Measurements from ENCODE around the gene KREMEN2.

KREMEN2 gene

DNA sequence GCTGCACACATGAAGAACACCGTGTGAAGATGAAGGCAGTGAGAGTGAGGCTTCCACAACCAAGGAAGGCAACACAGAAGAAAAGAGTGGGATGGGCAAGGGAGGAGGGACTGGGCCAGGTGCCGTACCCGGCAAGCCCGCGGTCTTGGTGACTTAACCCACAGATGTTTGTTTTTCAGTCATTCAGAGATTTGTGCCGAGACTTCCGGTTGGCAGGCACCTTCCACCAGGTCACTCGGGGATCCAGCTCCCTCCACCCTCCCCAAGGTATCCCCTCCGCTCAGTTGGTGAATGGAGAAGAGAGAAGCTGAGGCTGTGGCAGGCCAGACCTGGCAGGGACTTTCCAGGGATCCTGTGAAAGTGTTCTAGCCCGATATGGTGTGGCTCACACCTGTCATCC is 4.9 kb upstream of the KREMEN2 start:
- no peak for DNase-seq (ENCODE audit: low read depth)
- no peak overlapping the region for H3K4me3 ChIP-seq (replicated peaks; ENCODE audit: low read depth, low read length)
- TF ChIP-seq, protein P1, sequence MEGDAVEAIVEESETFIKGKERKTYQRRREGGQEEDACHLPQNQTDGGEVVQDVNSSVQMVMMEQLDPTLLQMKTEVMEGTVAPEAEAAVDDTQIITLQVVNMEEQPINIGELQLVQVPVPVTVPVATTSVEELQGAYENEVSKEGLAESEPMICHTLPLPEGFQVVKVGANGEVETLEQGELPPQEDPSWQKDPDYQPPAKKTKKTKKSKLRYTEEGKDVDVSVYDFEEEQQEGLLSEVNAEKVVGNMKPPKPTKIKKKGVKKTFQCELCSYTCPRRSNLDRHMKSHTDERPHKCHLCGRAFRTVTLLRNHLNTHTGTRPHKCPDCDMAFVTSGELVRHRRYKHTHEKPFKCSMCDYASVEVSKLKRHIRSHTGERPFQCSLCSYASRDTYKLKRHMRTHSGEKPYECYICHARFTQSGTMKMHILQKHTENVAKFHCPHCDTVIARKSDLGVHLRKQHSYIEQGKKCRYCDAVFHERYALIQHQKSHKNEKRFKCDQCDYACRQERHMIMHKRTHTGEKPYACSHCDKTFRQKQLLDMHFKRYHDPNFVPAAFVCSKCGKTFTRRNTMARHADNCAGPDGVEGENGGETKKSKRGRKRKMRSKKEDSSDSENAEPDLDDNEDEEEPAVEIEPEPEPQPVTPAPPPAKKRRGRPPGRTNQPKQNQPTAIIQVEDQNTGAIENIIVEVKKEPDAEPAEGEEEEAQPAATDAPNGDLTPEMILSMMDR (IDR thresholded peaks at IDR 0.05; ENCODE audit: low read length, missing control alignments): no peak

DNA sequence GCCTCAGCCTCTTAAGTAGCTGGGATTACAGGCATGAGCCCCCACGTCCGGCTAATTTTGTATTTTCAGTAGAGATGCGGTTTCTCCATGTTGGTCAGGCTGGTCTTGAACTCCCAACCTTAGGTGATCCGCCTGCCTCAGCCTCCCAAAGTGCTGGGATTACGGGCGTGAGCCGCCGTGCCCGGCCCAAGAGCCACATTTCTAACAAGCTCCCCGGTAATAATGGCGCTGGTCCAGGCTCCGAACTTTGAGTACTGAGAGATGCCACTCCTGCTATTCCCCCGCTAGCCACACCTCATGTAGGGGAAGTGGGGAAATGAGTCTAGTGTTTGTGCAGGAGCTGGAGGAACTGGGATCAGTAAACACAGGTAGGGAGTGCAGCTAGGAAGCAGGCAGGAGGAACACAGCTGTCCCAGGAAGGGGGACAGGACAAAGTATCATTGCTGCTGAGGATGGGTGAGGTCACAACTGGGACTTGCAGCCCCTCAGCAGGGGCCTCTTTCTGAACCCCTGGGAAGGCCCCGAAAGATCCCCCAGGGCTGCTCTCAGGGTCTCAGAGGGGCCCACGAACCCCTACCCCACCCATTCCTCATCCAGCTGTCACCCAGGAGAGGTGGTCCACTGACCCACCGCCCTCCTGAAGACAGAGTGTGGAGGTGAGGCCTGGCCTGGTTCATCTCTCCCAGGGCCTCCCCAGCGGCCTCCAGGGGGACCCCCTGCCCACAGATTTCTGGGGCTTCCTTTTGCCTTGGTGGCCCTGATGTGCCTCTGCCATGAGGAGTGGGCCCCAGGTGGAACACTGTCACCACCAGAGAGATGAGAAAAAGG is 3.7 kb upstream of the KREMEN2 start:
- H3K4me3 ChIP-seq (replicated peaks; ENCODE audit: low read depth, low read length): no peak overlapping the region
- TF ChIP-seq, protein P1 (IDR thresholded peaks at IDR 0.05; ENCODE audit: low read length, missing control alignments): no peak
- no peak for DNase-seq (ENCODE audit: low read depth)

DNA sequence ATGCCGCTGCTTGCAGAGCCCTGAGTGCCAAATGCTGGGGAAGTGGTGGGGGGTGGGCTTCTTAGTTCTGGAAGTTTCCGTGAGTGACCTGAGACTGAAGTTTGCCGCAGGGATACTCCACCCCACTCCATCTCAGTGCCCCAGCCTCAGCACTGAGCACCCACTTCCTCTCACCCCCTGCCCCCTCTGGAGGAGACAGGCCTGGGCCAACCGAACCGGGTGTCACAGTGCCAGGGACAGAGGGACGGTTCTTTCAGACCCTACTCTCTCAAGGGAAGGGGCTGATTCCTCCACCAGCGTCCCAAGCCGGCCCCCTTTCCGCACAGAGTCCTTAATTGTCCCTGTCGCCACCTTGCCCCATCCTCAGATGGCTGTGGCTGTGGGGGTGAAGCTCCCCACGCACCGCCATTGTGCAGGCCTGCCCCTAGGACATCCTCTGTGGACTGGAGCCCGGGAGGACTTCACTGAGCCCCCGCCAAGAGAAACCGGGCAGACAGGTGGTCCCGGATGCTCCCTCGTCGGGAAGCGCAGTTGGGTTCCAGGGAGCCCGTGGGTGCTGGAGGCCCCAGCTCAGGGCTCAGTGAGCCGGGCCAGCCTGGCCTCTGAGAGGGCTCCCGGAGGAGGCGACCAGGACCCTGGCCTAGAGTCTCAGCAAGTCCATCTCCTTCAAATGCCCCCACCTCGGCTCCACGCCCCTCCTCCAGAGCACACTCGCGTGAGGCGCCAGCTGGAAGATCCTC is 1.6 kb upstream of the KREMEN2 start:
- no peak overlapping the region for H3K4me3 ChIP-seq (replicated peaks; ENCODE audit: low read depth, low read length)
- TF ChIP-seq, protein P1 (IDR thresholded peaks at IDR 0.05; ENCODE audit: low read length, missing control alignments): no peak

DNA sequence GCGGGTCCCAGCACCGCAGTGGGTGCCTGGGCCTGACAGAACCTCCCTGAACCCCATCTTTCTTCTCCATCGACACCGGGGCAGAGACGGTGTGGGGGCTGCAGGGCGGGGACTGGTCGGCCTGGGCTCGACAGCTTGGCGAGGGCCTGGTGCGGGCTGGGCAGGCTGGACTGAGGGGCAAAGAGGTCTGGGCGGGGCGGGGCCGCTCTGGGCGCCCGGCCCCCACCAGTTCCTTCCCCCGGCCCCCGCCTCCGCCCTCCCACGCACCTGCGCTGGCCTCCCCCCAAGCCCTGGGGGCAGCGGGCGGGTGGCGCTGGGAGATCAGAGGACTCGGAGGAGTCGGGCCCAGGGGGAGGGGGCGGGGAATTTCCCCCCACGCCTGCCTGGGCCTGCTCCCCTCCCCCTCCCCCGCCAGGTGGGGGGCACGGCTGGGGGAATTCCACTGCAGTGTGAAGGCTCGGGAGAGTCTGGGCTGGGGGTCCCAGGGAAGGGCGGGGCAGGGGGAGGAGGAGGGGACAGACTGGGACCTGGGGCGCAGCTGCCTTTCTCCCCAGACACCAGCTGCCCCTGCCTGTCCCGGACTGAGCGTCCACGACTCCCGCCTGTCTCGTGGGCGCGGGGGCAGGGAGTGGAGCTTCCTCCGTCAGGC is 877 bp upstream of the KREMEN2 start:
- no peak for DNase-seq (ENCODE audit: low read depth)
- H3K4me3 ChIP-seq (replicated peaks; ENCODE audit: low read depth, low read length): no peak overlapping the region
- TF ChIP-seq, protein P1 (IDR thresholded peaks at IDR 0.05; ENCODE audit: low read length, missing control alignments): no peak

More for the DNA sequence above, 1.6 kb upstream of the KREMEN2 start:
- no peak for DNase-seq (ENCODE audit: low read depth)

DNA sequence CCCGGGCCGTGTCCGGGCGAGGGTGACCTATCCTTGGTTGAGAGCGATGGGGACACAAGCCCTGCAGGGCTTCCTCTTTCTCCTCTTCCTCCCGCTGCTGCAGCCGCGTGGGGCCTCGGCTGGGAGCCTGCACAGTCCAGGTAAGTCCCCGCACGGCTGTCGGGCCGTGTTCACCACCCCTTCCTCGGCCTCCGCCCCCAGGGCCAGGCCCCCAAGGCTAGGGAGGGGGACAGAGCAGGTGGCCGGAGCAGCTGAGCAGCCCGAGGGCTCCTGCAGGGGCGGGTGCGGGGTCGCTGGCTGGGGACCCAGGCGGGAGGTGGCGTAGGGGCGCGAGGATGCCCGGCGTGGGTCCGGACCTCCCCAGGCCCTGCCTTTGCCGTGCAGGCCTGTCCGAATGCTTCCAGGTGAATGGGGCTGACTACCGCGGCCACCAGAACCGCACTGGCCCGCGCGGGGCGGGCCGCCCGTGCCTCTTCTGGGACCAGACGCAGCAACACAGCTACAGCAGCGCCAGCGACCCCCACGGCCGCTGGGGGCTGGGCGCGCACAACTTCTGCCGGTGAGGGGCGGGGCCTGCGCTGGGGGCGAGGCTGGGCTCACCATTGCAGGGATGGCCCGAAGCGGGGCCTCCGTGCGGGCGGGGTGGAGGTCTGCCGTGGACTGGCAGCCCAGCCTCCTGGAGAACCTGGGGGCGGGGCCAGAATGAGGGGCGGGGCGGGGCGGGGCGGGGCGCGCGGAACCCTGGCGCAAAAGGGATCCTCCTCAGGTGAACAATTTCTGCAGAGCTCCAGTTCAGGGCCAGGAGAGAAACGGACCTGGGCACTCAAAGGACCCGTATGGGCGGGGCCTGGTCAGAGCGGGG is 631 bp downstream of the KREMEN2 start:
- no peak for DNase-seq (ENCODE audit: low read depth)
- H3K4me3 ChIP-seq (replicated peaks; ENCODE audit: low read depth, low read length): no peak overlapping the region

More for the DNA sequence above, 631 bp downstream of the KREMEN2 start:
- TF ChIP-seq, protein P1 (IDR thresholded peaks at IDR 0.05; ENCODE audit: low read length, missing control alignments): no peak

Measured in fibroblast of pulmonary artery (primary cell).